ENCODE measurements around the gene ZNF780A. TPM values are rescaled to one million over a fixed set of nuclear protein-coding genes. Genes with fewer than 3 reads are reported as not detected.

ZNF780A gene
- total and polyA plus RNA-seq, 2 of the 13 experiments (the other 11 are each of a cell fraction or from before 2014, with no cell fraction given), result 13.5 to 22.7 TPM

GRCh38 chr19:40055832-40056504, 34.8 kb downstream of the ZNF780A start, which contains the start of gene ZNF780B (continued):
- TF ChIP-seq, protein P1, sequence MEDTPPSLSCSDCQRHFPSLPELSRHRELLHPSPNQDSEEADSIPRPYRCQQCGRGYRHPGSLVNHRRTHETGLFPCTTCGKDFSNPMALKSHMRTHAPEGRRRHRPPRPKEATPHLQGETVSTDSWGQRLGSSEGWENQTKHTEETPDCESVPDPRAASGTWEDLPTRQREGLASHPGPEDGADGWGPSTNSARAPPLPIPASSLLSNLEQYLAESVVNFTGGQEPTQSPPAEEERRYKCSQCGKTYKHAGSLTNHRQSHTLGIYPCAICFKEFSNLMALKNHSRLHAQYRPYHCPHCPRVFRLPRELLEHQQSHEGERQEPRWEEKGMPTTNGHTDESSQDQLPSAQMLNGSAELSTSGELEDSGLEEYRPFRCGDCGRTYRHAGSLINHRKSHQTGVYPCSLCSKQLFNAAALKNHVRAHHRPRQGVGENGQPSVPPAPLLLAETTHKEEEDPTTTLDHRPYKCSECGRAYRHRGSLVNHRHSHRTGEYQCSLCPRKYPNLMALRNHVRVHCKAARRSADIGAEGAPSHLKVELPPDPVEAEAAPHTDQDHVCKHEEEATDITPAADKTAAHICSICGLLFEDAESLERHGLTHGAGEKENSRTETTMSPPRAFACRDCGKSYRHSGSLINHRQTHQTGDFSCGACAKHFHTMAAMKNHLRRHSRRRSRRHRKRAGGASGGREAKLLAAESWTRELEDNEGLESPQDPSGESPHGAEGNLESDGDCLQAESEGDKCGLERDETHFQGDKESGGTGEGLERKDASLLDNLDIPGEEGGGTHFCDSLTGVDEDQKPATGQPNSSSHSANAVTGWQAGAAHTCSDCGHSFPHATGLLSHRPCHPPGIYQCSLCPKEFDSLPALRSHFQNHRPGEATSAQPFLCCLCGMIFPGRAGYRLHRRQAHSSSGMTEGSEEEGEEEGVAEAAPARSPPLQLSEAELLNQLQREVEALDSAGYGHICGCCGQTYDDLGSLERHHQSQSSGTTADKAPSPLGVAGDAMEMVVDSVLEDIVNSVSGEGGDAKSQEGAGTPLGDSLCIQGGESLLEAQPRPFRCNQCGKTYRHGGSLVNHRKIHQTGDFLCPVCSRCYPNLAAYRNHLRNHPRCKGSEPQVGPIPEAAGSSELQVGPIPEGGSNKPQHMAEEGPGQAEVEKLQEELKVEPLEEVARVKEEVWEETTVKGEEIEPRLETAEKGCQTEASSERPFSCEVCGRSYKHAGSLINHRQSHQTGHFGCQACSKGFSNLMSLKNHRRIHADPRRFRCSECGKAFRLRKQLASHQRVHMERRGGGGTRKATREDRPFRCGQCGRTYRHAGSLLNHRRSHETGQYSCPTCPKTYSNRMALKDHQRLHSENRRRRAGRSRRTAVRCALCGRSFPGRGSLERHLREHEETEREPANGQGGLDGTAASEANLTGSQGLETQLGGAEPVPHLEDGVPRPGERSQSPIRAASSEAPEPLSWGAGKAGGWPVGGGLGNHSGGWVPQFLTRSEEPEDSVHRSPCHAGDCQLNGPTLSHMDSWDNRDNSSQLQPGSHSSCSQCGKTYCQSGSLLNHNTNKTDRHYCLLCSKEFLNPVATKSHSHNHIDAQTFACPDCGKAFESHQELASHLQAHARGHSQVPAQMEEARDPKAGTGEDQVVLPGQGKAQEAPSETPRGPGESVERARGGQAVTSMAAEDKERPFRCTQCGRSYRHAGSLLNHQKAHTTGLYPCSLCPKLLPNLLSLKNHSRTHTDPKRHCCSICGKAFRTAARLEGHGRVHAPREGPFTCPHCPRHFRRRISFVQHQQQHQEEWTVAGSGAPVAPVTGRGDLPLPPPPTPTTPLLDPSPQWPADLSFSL (CRISPR knock-in tag; IDR thresholded peaks at IDR 0.05), result peak; percentile 75; the same call in 1 of the 2 replicates
- TF ChIP-seq MAZ (IDR thresholded peaks at IDR 0.05; ENCODE audit: borderline replicate concordance, low read depth, low read length) (no peak), MAZ (CRISPR knock-in tag; IDR thresholded peaks at IDR 0.05; ENCODE audit: low read depth) (0 out of 2 replicates have a peak, but pooled peaks have one; percentile 53), ZNF746 (CRISPR knock-in tag; IDR thresholded peaks at IDR 0.05) (no peak), ZNF800 (CRISPR knock-in tag; IDR thresholded peaks at IDR 0.05) (peak; percentile 45; the same call in 1 of the 2 replicates), IKZF4 (CRISPR knock-in tag; IDR thresholded peaks at IDR 0.05; ENCODE audit: borderline replicate concordance, low read depth, not compliant biosample characterization) (peak; percentile 73), MYNN (CRISPR knock-in tag; IDR thresholded peaks at IDR 0.05; ENCODE audit: low read depth) (no peak), STAG1 (CRISPR knock-in tag; IDR thresholded peaks at IDR 0.05) (peak; percentile 2; the same call in 1 of the 2 replicates), PHF5A (CRISPR knock-in tag; IDR thresholded peaks at IDR 0.05; ENCODE audit: low read depth, unreplicated experiment) (no peak), ZNF674 (CRISPR knock-in tag; IDR thresholded peaks at IDR 0.05; ENCODE audit: low read depth) (no peak), ZBED4 (CRISPR knock-in tag; IDR thresholded peaks at IDR 0.05; ENCODE audit: borderline replicate concordance) (no peak), THRA (CRISPR knock-in tag; IDR thresholded peaks at IDR 0.05; ENCODE audit: borderline replicate concordance) (no peak), RFX5 (IDR thresholded peaks at IDR 0.05; ENCODE audit: low read depth, low read length) (no peak), ZNF232 (CRISPR knock-in tag; IDR thresholded peaks at IDR 0.05; ENCODE audit: borderline replicate concordance) (peak; percentile 55; the same call in 1 of the 2 replicates)
